Fibroblast of the aortic adventitia (primary cell): Measurements from ENCODE around the gene HSPG2. TPM values are rescaled to one million over a fixed set of nuclear protein-coding genes. Genes with fewer than 3 reads are reported as not detected.

ENCODE experiments used
- DNase-seq: peaks from one replicate; pipeline ENCODE4 v3.0.0-alpha.2; 2010; ENCODE audit warnings: low read depth
- H3K4me3 ChIP-seq: 2 replicates; pipeline ENCODE4 v1.5.1; 2011; ENCODE audit warnings: low read depth, mild to moderate bottlenecking, control low read depth, low read length, moderate library complexity
- total RNA-seq: library from RNA; depleted of rRNA; stranded (reverse); fragments of >200 nt; gene quantifications from 2 replicates; pipeline ENCODE4 v1.2.3, GENCODE V29; 2012; ENCODE audit warnings: low replicate concordance
- TF ChIP-seq, protein P1 (sequence below): IDR thresholded peaks from 2 replicates; pipeline ENCODE4 v1.5.1; 2011; ENCODE audit warnings: mild to moderate bottlenecking, low read length, control low read depth, inconsistent platforms; ENCODE audit not compliant: insufficient read depth

HSPG2 gene
- total RNA-seq, 1 donor, result 164 TPM

DNA sequence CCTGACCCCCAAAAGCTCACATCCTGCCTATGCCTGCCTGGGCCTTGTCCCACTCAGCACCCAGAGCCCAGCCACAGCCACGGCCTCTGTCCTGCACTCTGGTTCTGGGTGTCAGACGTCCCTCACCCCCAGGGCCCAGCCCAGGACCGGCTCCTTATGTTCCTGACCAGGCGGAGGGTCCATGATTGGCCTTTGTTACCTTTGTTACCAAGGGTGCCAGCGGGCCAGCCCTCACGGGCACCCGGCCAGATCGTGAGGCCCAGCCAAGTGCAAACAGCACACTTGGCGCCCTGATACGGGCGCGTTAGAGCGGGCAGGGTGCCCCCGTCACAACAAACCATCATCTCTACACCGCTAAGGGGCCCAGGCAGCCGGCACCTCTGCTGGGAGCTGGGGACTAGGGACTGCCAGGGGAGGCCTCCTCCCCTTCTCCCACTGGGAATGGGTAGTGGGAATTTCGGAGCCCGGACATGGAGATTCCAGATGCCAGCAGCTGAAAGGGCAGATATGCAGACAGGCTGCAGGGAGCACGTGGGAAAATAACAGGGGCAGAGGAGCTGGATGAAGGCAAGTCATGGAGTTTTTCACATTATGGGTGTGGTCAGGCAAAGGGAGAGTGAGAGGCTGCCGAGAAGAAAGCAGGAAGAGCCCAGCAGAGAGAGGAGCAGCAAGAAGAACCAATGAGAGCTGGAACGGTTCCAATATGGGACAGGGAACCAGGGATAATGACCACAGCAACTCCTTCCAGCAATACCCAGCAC is 22.1 kb downstream of the HSPG2 start:
- H3K4me3 ChIP-seq, result no peak overlapping the region
- TF ChIP-seq, protein P1, sequence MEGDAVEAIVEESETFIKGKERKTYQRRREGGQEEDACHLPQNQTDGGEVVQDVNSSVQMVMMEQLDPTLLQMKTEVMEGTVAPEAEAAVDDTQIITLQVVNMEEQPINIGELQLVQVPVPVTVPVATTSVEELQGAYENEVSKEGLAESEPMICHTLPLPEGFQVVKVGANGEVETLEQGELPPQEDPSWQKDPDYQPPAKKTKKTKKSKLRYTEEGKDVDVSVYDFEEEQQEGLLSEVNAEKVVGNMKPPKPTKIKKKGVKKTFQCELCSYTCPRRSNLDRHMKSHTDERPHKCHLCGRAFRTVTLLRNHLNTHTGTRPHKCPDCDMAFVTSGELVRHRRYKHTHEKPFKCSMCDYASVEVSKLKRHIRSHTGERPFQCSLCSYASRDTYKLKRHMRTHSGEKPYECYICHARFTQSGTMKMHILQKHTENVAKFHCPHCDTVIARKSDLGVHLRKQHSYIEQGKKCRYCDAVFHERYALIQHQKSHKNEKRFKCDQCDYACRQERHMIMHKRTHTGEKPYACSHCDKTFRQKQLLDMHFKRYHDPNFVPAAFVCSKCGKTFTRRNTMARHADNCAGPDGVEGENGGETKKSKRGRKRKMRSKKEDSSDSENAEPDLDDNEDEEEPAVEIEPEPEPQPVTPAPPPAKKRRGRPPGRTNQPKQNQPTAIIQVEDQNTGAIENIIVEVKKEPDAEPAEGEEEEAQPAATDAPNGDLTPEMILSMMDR, result no peak
- DNase-seq, result peak; percentile 56

DNA sequence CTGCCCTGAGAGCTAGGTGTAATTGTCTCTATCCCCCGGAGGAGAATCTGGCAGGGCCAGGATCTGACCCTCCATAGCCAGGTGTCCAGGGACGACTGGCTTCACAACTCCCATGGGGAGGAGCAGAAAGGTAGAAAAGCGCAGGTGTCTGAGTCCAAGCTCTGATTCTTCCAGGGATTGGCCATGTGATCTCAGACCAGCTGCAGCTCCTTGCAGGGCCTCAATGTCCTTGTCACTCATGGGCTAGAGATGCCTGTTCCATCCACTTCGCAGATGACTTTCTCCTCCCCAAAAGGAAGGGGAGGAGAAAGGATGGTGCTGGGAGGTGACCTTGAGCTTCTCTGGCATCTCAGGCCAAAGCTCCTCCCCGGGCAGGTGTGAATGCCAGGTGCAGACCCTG is 22.7 kb downstream of the HSPG2 start:
- no peak overlapping the region for H3K4me3 ChIP-seq
- TF ChIP-seq, protein P1, result no peak
- DNase-seq, result no peak

DNA sequence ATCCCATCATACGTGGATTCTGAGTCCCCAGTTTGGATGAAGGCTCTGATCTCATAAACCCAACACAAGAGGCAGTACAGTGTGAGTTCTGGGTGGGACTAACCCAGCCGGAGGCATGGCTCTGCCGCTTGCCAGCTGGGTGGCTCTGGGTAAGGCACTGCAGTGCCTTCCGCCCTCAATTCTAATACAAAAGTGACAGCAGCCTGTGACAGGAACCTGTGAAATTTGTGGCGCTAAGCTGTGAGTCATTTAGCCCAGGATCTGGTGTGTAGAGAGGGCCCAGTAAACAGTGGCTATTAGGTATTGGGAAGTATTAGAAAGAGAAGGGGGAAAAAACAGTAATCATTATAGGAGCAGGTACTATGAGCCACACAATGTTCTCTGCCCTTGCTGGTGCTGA is 23.3 kb downstream of the HSPG2 start:
- no peak for DNase-seq
- TF ChIP-seq, protein P1, result no peak
- no peak overlapping the region for H3K4me3 ChIP-seq

DNA sequence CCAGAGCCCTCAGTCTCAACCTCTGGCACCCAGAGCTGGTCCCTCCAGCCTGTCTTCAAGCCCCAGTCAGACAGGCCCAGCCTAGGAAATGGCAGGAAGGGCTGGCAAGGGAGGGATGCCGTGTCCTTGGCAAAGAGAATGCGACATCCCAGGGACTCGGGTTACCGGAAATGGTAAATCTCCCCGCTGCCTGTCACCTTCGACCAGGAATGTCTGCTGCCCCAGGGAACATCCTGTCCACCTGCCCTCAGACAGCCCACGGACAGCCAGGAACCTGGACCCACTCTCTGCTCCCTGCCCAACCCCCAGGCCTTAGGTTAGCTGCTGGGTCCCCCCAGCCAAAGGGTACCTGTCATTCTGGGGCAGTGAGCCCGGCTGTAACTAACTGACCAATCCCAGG is 23.9 kb downstream of the HSPG2 start:
- no peak for DNase-seq
- H3K4me3 ChIP-seq, result no peak overlapping the region
- TF ChIP-seq, protein P1, result no peak

DNA sequence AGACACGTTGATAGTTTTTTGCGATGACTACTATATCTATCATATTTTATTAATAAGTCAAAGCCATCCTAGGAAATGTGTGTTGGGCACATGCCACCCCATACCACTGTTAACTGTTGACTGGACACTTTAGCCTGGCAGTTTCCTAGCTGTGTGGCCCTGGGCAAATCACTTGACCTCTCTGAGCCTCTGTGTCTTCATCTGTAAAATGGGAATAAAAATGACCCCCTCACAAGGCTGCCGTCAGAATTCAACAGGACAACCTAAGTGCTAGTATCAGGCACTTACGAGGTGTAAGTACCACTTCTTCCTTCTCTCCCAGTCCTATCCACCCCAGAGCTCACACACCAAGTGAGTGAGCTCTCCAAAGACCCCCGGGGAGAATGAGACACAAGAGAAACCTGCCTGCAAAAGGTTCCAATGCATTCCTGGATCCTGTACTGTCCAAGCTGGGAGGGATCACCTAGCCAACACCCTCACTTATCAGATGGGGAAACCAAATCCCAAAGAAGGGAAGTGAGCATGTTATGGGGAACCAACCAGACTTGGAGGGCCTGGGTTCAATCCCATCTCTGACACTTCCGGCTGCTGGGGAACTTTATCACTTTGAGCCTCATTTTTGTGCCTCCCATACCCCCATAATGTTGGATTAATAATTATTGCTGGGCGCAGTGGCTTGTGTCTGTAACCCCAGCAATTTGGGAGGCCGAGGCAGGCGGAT is 24.9 kb downstream of the HSPG2 start:
- DNase-seq, result no peak
- no peak overlapping the region for H3K4me3 ChIP-seq
- TF ChIP-seq, protein P1, result no peak

DNA sequence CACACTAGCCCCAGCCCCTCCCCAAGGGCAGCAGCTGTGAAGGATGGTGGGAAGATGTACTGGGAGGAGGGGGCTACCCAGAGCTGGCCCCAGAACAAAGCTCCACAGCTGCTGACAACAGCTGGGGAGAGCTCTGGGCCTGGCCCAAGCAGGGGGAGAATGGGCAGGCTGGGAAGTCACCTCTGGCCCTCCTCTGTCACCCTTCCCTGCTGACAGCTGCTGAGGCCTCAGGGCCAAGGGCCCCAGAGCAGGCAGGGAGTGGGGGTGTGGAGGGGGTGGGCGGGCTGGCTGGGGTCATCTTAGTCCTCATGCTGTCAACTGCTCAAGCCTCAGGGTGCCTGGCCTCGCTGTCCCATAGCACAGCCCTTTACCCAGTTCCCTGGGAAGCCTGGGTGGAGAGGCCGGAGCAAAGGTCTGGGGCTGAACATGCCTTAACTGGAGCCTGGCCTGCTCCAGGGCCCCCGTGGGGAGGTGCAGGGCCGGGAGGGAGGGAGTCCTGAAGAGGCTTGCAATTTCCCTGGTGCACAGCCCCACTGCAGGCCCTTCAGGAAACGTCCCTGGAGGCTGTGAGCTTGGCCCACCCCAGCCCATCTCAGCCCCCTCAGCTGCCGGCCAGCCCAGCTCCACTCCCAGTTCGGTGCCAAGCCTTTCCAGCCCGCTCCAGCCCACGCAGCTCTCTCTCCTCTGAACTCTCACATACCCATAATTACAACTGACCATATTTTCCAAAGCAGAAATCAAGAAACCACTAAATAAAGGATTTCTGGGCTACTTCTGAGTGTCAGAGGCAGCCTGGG is 25.7 kb downstream of the HSPG2 start:
- H3K4me3 ChIP-seq, result no peak overlapping the region
- peak; percentile 71 for DNase-seq
- TF ChIP-seq, protein P1, result no peak
